CD14-positive monocyte (primary cell): ENCODE data around the gene EPS15. TPM values are rescaled to one million over a fixed set of nuclear protein-coding genes. Genes with fewer than 3 reads are reported as not detected.
A peak's percentile ranks its signal among the peaks of the same experiment; 100 is the strongest.

Experiments
- DNase-seq, 3 donors: peaks; one replicate each; pipeline ENCODE4 v3.0.0-alpha.2; 2011 to 2022
- H2AFZ ChIP-seq: 2 replicates; pipeline ENCODE4 v1.6.0; 2012; ENCODE audit warnings: mild to moderate bottlenecking, low read depth, low read length, inconsistent platforms; ENCODE audit not compliant: insufficient read depth, poor library complexity, severe bottlenecking
- H3K27ac ChIP-seq, 2 donors: 1 replicate in 1 of 2; 2 replicates in 1 of 2; pipeline ENCODE4 v1.5.1; 2012 to 2013; ENCODE audit warnings: low read length in 2 of 2, control low read depth in 1 of 2, inconsistent platforms in 1 of 2, low read depth in 1 of 2, mild to moderate bottlenecking in 1 of 2
- H3K27me3 ChIP-seq, 2 donors: one replicate each; pipeline versions ENCODE4 v1.6.0 to v1.6.1; 2011 to 2013; ENCODE audit warnings: low read length in 2 of 2; ENCODE audit not compliant: control insufficient read depth in 2 of 2, insufficient read depth in 2 of 2
- H3K36me3 ChIP-seq, 2 donors: replicated peaks in 1 of 2; 1 replicate in 1 of 2; 2 replicates in 1 of 2; pipeline versions ENCODE4 v1.5.1 to v1.6.1; 2012 to 2013; ENCODE audit warnings: low read length in 2 of 2, control low read depth in 1 of 2, inconsistent platforms in 1 of 2, mild to moderate bottlenecking in 1 of 2; ENCODE audit not compliant: insufficient read depth in 2 of 2, control insufficient read depth in 1 of 2
- H3K4me1 ChIP-seq, 2 donors: 1 replicate in 1 of 2; 2 replicates in 1 of 2; pipeline versions ENCODE4 v1.5.1 to v1.6.1; 2012 to 2013; ENCODE audit warnings: low read length in 2 of 2, control low read depth in 1 of 2, inconsistent platforms in 1 of 2, mild to moderate bottlenecking in 1 of 2, moderate library complexity in 1 of 2; ENCODE audit not compliant: insufficient read depth in 2 of 2, control insufficient read depth in 1 of 2
- H3K4me2 ChIP-seq: replicated peaks from 2 replicates; pipeline ENCODE3; 2012; ENCODE audit warnings: low read length, moderate library complexity, mild to moderate bottlenecking; ENCODE audit not compliant: poor library complexity, severe bottlenecking; ENCODE audit errors: extremely low read depth
- H3K4me3 ChIP-seq, 3 experiments: fragments of 200-600 bp in 1 of 3; sonication (generic) in 1 of 3; replicated peaks in 1 of 3; 1 replicate in 2 of 3; 2 replicates in 1 of 3; pipeline ENCODE4 v1.5.1; 2011 to 2013; ENCODE audit warnings: low read length in 3 of 3, mild to moderate bottlenecking in 3 of 3, control low read depth in 2 of 3, low read depth in 2 of 3, inconsistent platforms in 1 of 3, moderate library complexity in 1 of 3
- H3K79me2 ChIP-seq: 2 replicates; pipeline ENCODE4 v1.6.0; 2012; ENCODE audit warnings: mild to moderate bottlenecking, control low read depth, inconsistent platforms, low read length, moderate library complexity; ENCODE audit not compliant: insufficient read depth
- H3K9ac ChIP-seq: 2 replicates; pipeline ENCODE4 v1.6.0; 2017; ENCODE audit warnings: low read length, mild to moderate bottlenecking; ENCODE audit not compliant: insufficient read depth, poor library complexity, severe bottlenecking
- H3K9me3 ChIP-seq, 2 donors: replicated peaks in 1 of 2; 1 replicate in 1 of 2; 2 replicates in 1 of 2; pipeline versions ENCODE4 v1.5.1 to v1.6.1; 2012 to 2013; ENCODE audit warnings: low read length in 2 of 2, control low read depth in 1 of 2; ENCODE audit not compliant: control insufficient read depth in 1 of 2, insufficient read depth in 1 of 2
- H4K20me1 ChIP-seq: 2 replicates; pipeline ENCODE4 v1.6.0; 2012; ENCODE audit warnings: mild to moderate bottlenecking, low read length, control low read depth, moderate library complexity; ENCODE audit not compliant: insufficient read depth
- H3K27ac Mint-ChIP-seq, 7 donors: one replicate each; pipeline ENCODE4 v1.8.0; 2020; ENCODE audit warnings: mild to moderate bottlenecking in 7 of 7, mixed read lengths in 7 of 7, moderate library complexity in 6 of 7, inconsistent platforms in 2 of 7
- H3K27me3 Mint-ChIP-seq, 3 donors: one replicate each; pipeline ENCODE4 v1.8.0; 2021 to 2022; ENCODE audit warnings: low read depth in 3 of 3, mild to moderate bottlenecking in 3 of 3, mixed read lengths in 3 of 3, moderate library complexity in 3 of 3, inconsistent platforms in 1 of 3
- H3K36me3 Mint-ChIP-seq, 2 donors: one replicate each; pipeline ENCODE4 v1.8.0; 2020; ENCODE audit warnings: mixed read lengths in 2 of 2, inconsistent platforms in 1 of 2, mild to moderate bottlenecking in 1 of 2
- H3K4me1 Mint-ChIP-seq: one replicate; pipeline ENCODE4 v1.8.0; 2020; ENCODE audit warnings: mild to moderate bottlenecking, mixed read lengths
- H3K4me3 Mint-ChIP-seq, 2 donors: one replicate each; pipeline ENCODE4 v1.8.0; 2020; ENCODE audit warnings: mild to moderate bottlenecking in 2 of 2, mixed read lengths in 2 of 2, moderate library complexity in 1 of 2
- H3K9me3 Mint-ChIP-seq, 7 donors: one replicate each; pipeline ENCODE4 v1.8.0; 2020 to 2022; ENCODE audit warnings: mixed read lengths in 7 of 7, mild to moderate bottlenecking in 6 of 7, moderate library complexity in 6 of 7, inconsistent platforms in 2 of 7
- CTCF ChIP-seq: fragments of 200-600 bp; IDR thresholded peaks from one replicate; pipeline ENCODE4 v1.8.0; 2022; ENCODE audit warnings: antibody characterized with exemption, mild to moderate bottlenecking
- WGBS: methylation state at CpG from one replicate; pipeline ENCODE4 v1.1.5; 2013; ENCODE audit warnings: missing lambda C conversion rate; ENCODE audit not compliant: insufficient coverage; 5-methylcytosine and 5-hydroxymethylcytosine counted together
- intact Hi-C, 2 donors: fragments of 100-400 bp; cut with micrococcal nuclease; formaldehyde crosslinking; loops; one replicate each; pipeline versions ENCODE4 v1.15.0 to v1.15.1; 2023
- polyA plus RNA-seq, 3 donors: library from polyadenylated mRNA; depleted of rRNA in 1 of 3; unstranded in 2 of 3; stranded (reverse) in 1 of 3; fragments of 300-500 nt in 2 of 3; fragments of >200 nt in 1 of 3; fragmentation: Illumina TruSeq in 2 of 3; gene quantifications; 1 replicate in 2 of 3; 2 replicates in 1 of 3; pipeline ENCODE4 v1.2.3, GENCODE V29; 2012 to 2021

Gene EPS15
- polyA plus RNA-seq, 3 donors = 26.7 to 53.6 (median 36.4) TPM

DNA sequence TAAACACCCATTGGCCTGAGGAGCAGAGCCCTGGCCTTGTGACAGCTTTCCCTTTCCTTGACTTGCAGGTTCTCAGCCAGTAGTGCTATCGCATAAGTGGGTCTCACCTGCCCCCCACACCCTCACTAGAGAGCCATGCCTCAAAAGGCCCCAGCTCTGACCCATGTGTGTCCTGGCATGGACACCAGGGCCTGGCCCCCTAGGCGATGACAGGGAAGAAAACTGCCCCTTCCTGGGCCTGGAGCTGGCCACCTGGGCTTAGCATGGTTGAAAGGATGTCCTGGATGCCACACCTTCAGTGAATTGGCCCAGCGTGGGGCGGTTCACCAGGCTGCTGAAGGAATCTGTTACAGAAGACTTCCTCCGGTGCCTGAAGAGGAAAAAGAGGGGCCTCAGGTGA is 207.2 kb downstream of the EPS15 start:
- Histone ChIP-seq H2AFZ (no peak overlapping the region), H3K4me3 (no peak overlapping the region), H3K4me1 (peaks cover 10 to 18% of the 10 kb centered on the region in 2 donors), H3K9me3 (no peaks in the 10 kb centered on the region), H3K79me2 (no peaks in the 10 kb centered on the region), H3K27me3 (no peaks in the 10 kb centered on the region), H3K9ac (no peak overlapping the region), H3K27ac (no peak overlapping the region), H4K20me1 (no peaks in the 10 kb centered on the region), H3K36me3 (no peaks in the 10 kb centered on the region), H3K4me2 (no peak overlapping the region)
- no peak for DNase-seq
- Mint-ChIP-seq H3K27me3 (peaks cover 0 to 4% (median 3%) of the 10 kb centered on the region in 3 donors), H3K36me3 (no peaks in the 10 kb centered on the region), H3K27ac (peak overlapping the region in 1 of 7 donors; percentile 31), H3K4me1 (peaks cover 23% of the 10 kb centered on the region), H3K4me3 (no peak overlapping the region), H3K9me3 (peaks cover 0 to 2% (median 0%) of the 10 kb centered on the region in 7 donors)
- intact Hi-C loops = no loop called here
- WGBS = no CpG with 5 or more reads among the region's 5 CpGs
- TF ChIP-seq CTCF = no peak

- Histone ChIP-seq H3K4me1 (peaks cover 10 to 18% of the 10 kb centered on the region in 2 donors), H2AFZ (no peak overlapping the region), H3K9ac (no peak overlapping the region), H4K20me1 (no peaks in the 10 kb centered on the region), H3K36me3 (no peaks in the 10 kb centered on the region), H3K27me3 (no peaks in the 10 kb centered on the region), H3K4me3 (no peak overlapping the region), H3K79me2 (no peaks in the 10 kb centered on the region), H3K9me3 (no peaks in the 10 kb centered on the region), H3K4me2 (no peak overlapping the region), H3K27ac (no peak overlapping the region)
- no peaks in the 10 kb centered on the region for H3K36me3 Mint-ChIP-seq
- H3K4me1 Mint-ChIP-seq = peaks cover 23% of the 10 kb centered on the region
- intact Hi-C loops = no loop called here
- 18% methylated on average over 8 of the region's 15 CpGs for WGBS
- peaks cover 0 to 2% (median 0%) of the 10 kb centered on the region in 7 donors for H3K9me3 Mint-ChIP-seq
- no peak overlapping the region for H3K4me3 Mint-ChIP-seq
- H3K27me3 Mint-ChIP-seq = peaks cover 0 to 3% (median 1%) of the 10 kb centered on the region in 3 donors
- TF ChIP-seq CTCF = no peak
- H3K27ac Mint-ChIP-seq = peak overlapping the region in 1 of 7 donors; percentile 58
- peak in 1 of 3 donors; percentile 35 for DNase-seq
Measured at GRCh38 chr1:51310871-51311613, 208.0 kb downstream of the EPS15 start.
